Dermis lymphatic vessel endothelial cell (primary cell): ENCODE results near the gene HSPA4. TPM values are rescaled to one million over a fixed set of nuclear protein-coding genes. Genes with fewer than 3 reads are reported as not detected.

Experiments used
- total RNA-seq: library from RNA; depleted of rRNA; stranded (reverse); fragments of >200 nt; gene quantifications from 2 replicates; pipeline ENCODE4 v1.2.1, GENCODE V29; 2014

HSPA4 gene
- 88.4 and 121 TPM in 2 replicates for total RNA-seq

GRCh38 chr5:133051542-133052316, at the start of gene HSPA4:
HSPA4 (plus strand) TSS chr5:133052013; CDS start chr5:133052251, 238 bp downstream.

DNA sequence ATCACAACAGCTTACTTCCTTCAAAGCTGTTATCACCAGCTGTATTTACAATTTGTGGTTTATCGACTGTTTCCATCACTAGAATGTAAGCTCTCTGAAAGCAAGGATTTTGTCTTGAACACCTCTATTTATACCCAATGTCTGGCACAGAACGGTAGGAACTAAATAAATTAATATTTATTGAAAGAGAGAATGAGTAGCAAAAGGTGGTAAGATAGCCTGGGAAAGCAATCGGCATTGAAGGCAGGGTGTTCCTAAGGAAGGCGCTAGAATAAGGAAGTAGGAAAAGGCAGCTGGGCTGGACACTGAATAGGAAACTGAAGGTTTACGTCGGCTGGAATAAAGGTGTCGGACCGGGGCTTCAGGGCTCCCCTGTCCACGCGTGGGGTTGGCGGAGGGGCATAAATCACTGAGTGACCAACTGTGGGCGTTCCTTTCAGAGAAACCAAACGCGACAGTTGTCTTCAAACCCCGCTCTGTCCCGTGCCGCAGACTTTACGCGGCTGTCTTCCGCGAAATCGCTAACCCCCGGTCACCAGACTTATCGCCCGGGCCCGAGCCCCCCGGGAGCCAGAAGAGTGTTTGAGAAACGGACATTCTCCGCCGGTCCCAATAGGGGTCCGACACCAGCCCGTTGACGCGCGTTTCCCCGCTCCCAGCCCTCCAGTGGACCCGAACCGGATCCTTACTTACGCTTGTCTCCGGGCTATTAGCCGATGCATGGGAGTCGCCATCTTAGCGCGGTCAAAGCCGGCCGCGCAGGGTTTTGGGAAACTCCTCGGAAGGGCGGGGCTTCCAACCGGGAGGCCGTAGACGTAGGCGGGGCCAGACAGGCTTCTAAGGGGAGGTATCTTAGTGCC, 25.8 kb upstream of the HSPA4 start, which contains the start of gene ZCCHC10:
TSS of gene ZCCHC10 (minus strand) at position 746 of the 860 bp plus-strand sequence. CDS start at position 734, 12 bp downstream.

Other genes with a start within 250 kb of the HSPA4 start
- gene SOWAHA, start 238.7 kb upstream of the HSPA4 start, total RNA-seq = under 0.01 TPM in 1 of 2 replicates, not detected in the other
- 2.1 and 2.4 TPM in 2 replicates for gene SHROOM1, start 221.4 kb upstream of the HSPA4 start, total RNA-seq
- gene GDF9, start 185.5 kb upstream of the HSPA4 start, total RNA-seq = under 0.01 and 0.09 TPM in 2 replicates
- gene UQCRQ, start 185.4 kb upstream of the HSPA4 start, total RNA-seq = 72.2 and 74.8 TPM in 2 replicates
- 0.09 and 0.11 TPM in 2 replicates for gene LEAP2, start 178.3 kb upstream of the HSPA4 start, total RNA-seq
- gene AFF4, start 88.4 kb upstream of the HSPA4 start, total RNA-seq = 26.6 and 28.7 TPM in 2 replicates
- gene ZCCHC10, start 25.5 kb upstream of the HSPA4 start, total RNA-seq = 14.3 and 16.7 TPM in 2 replicates